MM.1S (cell line): Measurements from ENCODE around the gene ZNF484.
A peak's percentile ranks its signal among the peaks of the same experiment; 100 is the strongest.
"Not testable (repeated sequence)": the region's sequence is repeated elsewhere in the genome, so short reads cannot be mapped to it uniquely, and the experiment has no call there.

Experiments used
- DNase-seq: peaks from one replicate; pipeline ENCODE4 v3.0.0-alpha.2; 2015
- H2AFZ ChIP-seq: fragments of 300-600 bp; sonication (generic); 2 replicates; pipeline ENCODE4 v1.6.0; 2016; ENCODE audit warnings: antibody characterized with exemption, low read length
- H3F3A ChIP-seq: fragments of 300-600 bp; sonication (generic); 2 replicates; pipeline ENCODE4 v1.6.1; 2016; ENCODE audit warnings: mild to moderate bottlenecking, antibody characterized with exemption, low read length, moderate library complexity, mixed read lengths; ENCODE audit not compliant: insufficient read depth
- H3K27ac ChIP-seq: fragments of 300-600 bp; sonication (generic); 2 replicates; pipeline ENCODE4 v1.5.1; 2016; ENCODE audit warnings: mild to moderate bottlenecking, low read length
- H3K27me3 ChIP-seq: fragments of 300-600 bp; sonication (generic); replicated peaks from 2 replicates; pipeline ENCODE4 v1.6.0; 2016; ENCODE audit warnings: low read length; ENCODE audit not compliant: insufficient read depth
- H3K36me3 ChIP-seq: fragments of 300-600 bp; sonication (generic); replicated peaks from 2 replicates; pipeline ENCODE4 v1.6.1; 2016; ENCODE audit warnings: mild to moderate bottlenecking, low read length, mixed read lengths; ENCODE audit not compliant: insufficient read depth
- H3K4me1 ChIP-seq: fragments of 300-600 bp; sonication (generic); 2 replicates; pipeline ENCODE4 v1.6.1; 2016; ENCODE audit warnings: low read length, mixed read lengths
- H3K4me2 ChIP-seq: fragments of 300-600 bp; sonication (generic); 2 replicates; pipeline ENCODE4 v1.6.0; 2016; ENCODE audit warnings: low read depth, low read length
- H3K4me3 ChIP-seq: fragments of 300-600 bp; sonication (generic); 2 replicates; pipeline ENCODE4 v1.5.1; 2016; ENCODE audit warnings: low read length, mixed read lengths
- H3K79me2 ChIP-seq: fragments of 300-600 bp; sonication (generic); 2 replicates; pipeline ENCODE4 v1.6.1; 2016; ENCODE audit warnings: mixed run types, low read length, mixed read lengths
- H3K9ac ChIP-seq: fragments of 300-600 bp; sonication (generic); 2 replicates; pipeline ENCODE4 v1.6.1; 2016; ENCODE audit warnings: low read length, mixed read lengths
- H3K9me2 ChIP-seq: fragments of 300-600 bp; sonication (generic); replicated peaks from 2 replicates; pipeline ENCODE4 v1.6.1; 2016; ENCODE audit warnings: mild to moderate bottlenecking, low read length, mixed read lengths; ENCODE audit not compliant: insufficient read depth
- H3K9me3 ChIP-seq: fragments of 300-600 bp; sonication (generic); replicated peaks from 2 replicates; pipeline ENCODE4 v1.6.1; 2016; ENCODE audit warnings: mild to moderate bottlenecking, low read length, mixed read lengths; ENCODE audit not compliant: insufficient read depth
- H4K20me1 ChIP-seq: fragments of 300-600 bp; sonication (generic); 2 replicates; pipeline ENCODE4 v1.6.1; 2016; ENCODE audit warnings: mild to moderate bottlenecking, low read length, moderate library complexity, mixed read lengths; ENCODE audit not compliant: insufficient read depth
- CTCF ChIP-seq: fragments of 300-600 bp; sonication (generic); IDR thresholded peaks from 2 replicates; pipeline ENCODE4 v1.5.1; 2016; ENCODE audit warnings: antibody characterized with exemption, low read length, mixed read lengths
- EZH2 ChIP-seq: fragments of 300-600 bp; sonication (generic); optimal IDR thresholded peaks from 2 replicates; pipeline ENCODE3; 2017; ENCODE audit warnings: low read depth, mild to moderate bottlenecking, antibody characterized with exemption, low read length, mixed read lengths
- EZH2phosphoT487 ChIP-seq: fragments of 300-600 bp; sonication (generic); IDR thresholded peaks from 2 replicates; pipeline ENCODE4 v1.6.1; 2018; ENCODE audit warnings: antibody characterized with exemption, low read length

Gene ZNF484

GRCh38 chr9:92887880-92888338 lies 10.1 kb upstream of the ZNF484 start:
- peaks cover 30% of the 10 kb centered on the region for H3K4me1 ChIP-seq
- no peaks in the 10 kb centered on the region for H3K9me2 ChIP-seq
- peak overlapping the region; percentile 21; the same call in 1 of the 2 replicates for H3K4me2 ChIP-seq
- no peak overlapping the region for H2AFZ ChIP-seq
- H3K36me3 ChIP-seq: no peaks in the 10 kb centered on the region
- H4K20me1 ChIP-seq: no peaks in the 10 kb centered on the region
- TF ChIP-seq CTCF: no peak
- TF ChIP-seq EZH2phosphoT487: no peak
- no peak for TF ChIP-seq EZH2
- H3F3A ChIP-seq: peaks cover 19% of the 10 kb centered on the region; the same call in 1 of the 2 replicates
- H3K79me2 ChIP-seq: no peaks in the 10 kb centered on the region
- H3K9me3 ChIP-seq: no peaks in the 10 kb centered on the region
- no peaks in the 10 kb centered on the region for H3K27me3 ChIP-seq
- H3K4me3 ChIP-seq: no peak overlapping the region
- DNase-seq: peak; percentile 88
- peak overlapping the region; percentile 71; the same call in 1 of the 2 replicates for H3K27ac ChIP-seq
- H3K9ac ChIP-seq: peak overlapping the region; percentile 1; the same call in 1 of the 2 replicates

GRCh38 chr9:92886846-92887610 lies 9.2 kb upstream of the ZNF484 start:
- H3K9ac ChIP-seq, H3K4me3 ChIP-seq, H3K36me3 ChIP-seq, H3K79me2 ChIP-seq, H4K20me1 ChIP-seq, H3K9me3 ChIP-seq, H3K9me2 ChIP-seq, H3K27me3 ChIP-seq, H2AFZ ChIP-seq: not testable (repeated sequence)
- peak; percentile 82 for DNase-seq
- Histone ChIP-seq H3K4me1 (peaks cover 30% of the 10 kb centered on the region), H3K4me2 (peak overlapping the region; percentile 21; the same call in 1 of the 2 replicates), H3F3A (peaks cover 19% of the 10 kb centered on the region; the same call in 1 of the 2 replicates), H3K27ac (peak overlapping the region; percentile 71; the same call in 1 of the 2 replicates)

GRCh38 chr9:92883666-92884405 lies 6.0 kb upstream of the ZNF484 start:
- not testable (repeated sequence) for H3K27me3 ChIP-seq, H4K20me1 ChIP-seq, H3K4me3 ChIP-seq, DNase-seq, H3K9me2 ChIP-seq, H3K36me3 ChIP-seq, H3K9ac ChIP-seq, H3K27ac ChIP-seq, H3K9me3 ChIP-seq, H3K79me2 ChIP-seq, H3K4me2 ChIP-seq, H2AFZ ChIP-seq
- Histone ChIP-seq H3F3A (peaks cover 22% of the 10 kb centered on the region; the same call in 1 of the 2 replicates), H3K4me1 (peaks cover 29% of the 10 kb centered on the region)

GRCh38 chr9:92882276-92882675 lies 4.4 kb upstream of the ZNF484 start:
- no peak overlapping the region for H3K4me3 ChIP-seq
- no peak overlapping the region for H3K9ac ChIP-seq
- H3K27me3 ChIP-seq: no peaks in the 10 kb centered on the region
- H4K20me1 ChIP-seq: no peaks in the 10 kb centered on the region
- no peak overlapping the region for H2AFZ ChIP-seq
- H3K9me2 ChIP-seq: no peaks in the 10 kb centered on the region; the same call in 1 of the 2 replicates
- H3F3A ChIP-seq: peaks cover 10% of the 10 kb centered on the region; the same call in 1 of the 2 replicates
- H3K4me2 ChIP-seq: no peak overlapping the region
- H3K27ac ChIP-seq: no peak overlapping the region
- no peaks in the 10 kb centered on the region for H3K9me3 ChIP-seq
- peaks cover 5% of the 10 kb centered on the region for H3K79me2 ChIP-seq
- DNase-seq: no peak
- no peaks in the 10 kb centered on the region for H3K36me3 ChIP-seq
- TF ChIP-seq EZH2 (no peak), EZH2phosphoT487 (no peak), CTCF (no peak)
- peaks cover 19% of the 10 kb centered on the region for H3K4me1 ChIP-seq
